ENCODE measurements around the gene GSE1.
A peak's percentile ranks its signal among the peaks of the same experiment; 100 is the strongest.

Gene GSE1

DNA sequence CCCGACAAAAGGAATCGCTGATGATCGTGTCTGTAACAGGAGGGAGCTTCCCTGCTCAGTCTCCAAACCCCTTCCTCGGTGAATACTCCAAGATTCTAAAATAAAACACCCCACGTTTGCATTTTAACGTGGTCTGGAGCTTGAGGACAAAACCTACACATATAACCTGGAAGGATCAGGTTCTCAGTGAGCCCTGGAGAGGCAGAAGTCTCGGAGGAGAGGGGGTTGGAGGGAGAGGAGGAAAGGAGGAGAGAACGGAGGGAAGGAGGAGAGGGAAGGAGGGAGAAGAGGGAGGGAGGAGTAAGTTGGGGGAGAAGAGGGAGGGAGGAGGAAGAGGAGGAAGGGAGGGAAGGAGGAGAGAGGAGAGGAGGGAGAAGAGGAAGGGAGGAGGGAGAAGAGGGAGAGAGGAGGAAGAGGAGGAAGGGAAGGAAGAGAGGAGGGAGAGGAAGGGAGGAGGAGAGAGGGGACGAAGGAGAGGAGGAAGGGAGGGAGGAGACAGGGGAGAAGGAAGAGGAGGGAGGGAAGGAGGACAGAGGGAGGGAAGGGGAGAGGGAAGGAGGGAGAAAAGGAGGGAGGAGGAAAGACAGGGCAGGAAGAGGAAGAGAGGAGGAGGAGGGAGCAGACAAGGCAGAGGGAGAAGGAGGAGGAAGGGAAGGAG is 103.0 kb downstream of the GSE1 start:
- DNase-seq (ENCODE audit: low read depth) = no peak
- no peak overlapping the region for H3K4me3 ChIP-seq (ENCODE audit: low read length)
- TF ChIP-seq, protein P1, sequence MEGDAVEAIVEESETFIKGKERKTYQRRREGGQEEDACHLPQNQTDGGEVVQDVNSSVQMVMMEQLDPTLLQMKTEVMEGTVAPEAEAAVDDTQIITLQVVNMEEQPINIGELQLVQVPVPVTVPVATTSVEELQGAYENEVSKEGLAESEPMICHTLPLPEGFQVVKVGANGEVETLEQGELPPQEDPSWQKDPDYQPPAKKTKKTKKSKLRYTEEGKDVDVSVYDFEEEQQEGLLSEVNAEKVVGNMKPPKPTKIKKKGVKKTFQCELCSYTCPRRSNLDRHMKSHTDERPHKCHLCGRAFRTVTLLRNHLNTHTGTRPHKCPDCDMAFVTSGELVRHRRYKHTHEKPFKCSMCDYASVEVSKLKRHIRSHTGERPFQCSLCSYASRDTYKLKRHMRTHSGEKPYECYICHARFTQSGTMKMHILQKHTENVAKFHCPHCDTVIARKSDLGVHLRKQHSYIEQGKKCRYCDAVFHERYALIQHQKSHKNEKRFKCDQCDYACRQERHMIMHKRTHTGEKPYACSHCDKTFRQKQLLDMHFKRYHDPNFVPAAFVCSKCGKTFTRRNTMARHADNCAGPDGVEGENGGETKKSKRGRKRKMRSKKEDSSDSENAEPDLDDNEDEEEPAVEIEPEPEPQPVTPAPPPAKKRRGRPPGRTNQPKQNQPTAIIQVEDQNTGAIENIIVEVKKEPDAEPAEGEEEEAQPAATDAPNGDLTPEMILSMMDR (conservative IDR thresholded peaks at IDR 0.05; ENCODE audit: low read depth, low read length) = no peak

DNA sequence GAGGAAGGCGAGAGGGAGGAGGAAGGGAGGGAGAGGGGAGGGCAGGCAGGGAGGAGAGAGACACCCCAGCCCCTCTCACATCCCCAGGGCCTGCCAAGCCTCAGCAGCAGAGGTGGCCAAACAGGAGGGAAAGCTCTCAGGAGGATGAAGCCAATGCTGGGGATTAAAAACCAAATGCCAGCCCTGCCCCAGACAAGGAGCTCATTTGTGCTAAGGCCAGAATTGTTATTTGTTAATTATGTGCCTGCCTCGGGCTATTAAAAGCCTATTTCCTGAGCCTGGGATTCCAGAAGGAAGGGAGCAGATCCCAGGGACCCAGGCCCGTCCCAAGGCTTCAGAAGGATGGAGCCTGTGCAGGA is 103.5 kb downstream of the GSE1 start:
- TF ChIP-seq, protein P1 (conservative IDR thresholded peaks at IDR 0.05; ENCODE audit: low read depth, low read length) = no peak
- H3K4me3 ChIP-seq (ENCODE audit: low read length) = no peak overlapping the region
- DNase-seq (ENCODE audit: low read depth) = no peak

DNA sequence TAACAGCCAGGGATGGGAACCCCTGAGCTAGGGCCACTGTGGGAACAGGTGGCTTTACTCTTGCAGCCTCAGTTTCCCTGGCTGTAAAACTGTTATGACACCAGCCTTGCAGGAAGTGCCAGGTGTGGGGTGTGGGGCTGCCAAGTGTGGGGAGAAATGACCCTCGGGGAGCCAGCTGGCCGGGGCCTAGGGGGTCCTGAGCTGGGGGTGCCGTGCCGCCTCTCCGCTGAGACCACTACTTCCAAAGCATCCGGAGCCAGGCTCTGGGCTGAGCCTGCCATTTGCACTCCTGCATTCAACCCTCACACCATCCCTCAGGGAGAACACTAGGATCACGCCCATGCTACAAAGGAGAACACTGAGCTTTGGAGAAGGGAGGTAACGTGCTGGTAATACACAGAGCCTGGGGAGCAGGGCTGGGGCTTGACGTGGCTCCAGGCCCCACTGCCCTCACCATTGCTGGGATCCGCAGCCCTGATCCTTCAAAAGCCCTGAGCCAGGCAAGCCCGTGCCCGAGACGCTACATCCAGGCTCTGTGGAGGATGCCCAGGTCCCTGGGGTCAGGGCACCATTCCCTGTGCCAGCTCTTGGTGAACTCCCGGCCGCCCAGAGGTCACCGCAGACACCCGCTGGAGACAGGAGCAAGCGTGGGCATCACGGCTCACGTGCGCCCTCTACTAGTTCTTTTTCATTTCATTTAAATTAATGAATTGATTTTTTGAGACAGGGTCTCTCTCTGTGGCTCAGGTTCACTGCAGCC is 104.5 kb downstream of the GSE1 start:
- DNase-seq (ENCODE audit: low read depth) = no peak
- TF ChIP-seq, protein P1 (conservative IDR thresholded peaks at IDR 0.05; ENCODE audit: low read depth, low read length) = peak; percentile 60
- H3K4me3 ChIP-seq (ENCODE audit: low read length) = no peak overlapping the region

DNA sequence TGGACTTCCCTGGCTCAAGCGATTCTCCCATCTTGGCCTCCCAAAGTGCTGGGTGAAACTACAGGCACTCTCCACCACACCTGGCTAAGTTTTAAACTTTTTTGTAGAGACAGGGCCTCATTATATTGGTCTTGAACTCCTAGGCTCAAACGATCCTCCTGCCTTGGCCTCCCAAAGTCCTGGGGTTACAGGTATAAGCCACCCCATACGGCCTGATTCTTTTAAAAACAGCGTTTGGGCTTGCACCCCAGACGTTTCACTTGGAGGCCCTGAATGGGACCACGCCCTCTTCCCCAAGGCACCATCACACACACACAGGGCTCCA is 105.0 kb downstream of the GSE1 start:
- TF ChIP-seq, protein P1 (conservative IDR thresholded peaks at IDR 0.05; ENCODE audit: low read depth, low read length) = no peak
- DNase-seq (ENCODE audit: low read depth) = no peak
- H3K4me3 ChIP-seq (ENCODE audit: low read length) = no peak overlapping the region

DNA sequence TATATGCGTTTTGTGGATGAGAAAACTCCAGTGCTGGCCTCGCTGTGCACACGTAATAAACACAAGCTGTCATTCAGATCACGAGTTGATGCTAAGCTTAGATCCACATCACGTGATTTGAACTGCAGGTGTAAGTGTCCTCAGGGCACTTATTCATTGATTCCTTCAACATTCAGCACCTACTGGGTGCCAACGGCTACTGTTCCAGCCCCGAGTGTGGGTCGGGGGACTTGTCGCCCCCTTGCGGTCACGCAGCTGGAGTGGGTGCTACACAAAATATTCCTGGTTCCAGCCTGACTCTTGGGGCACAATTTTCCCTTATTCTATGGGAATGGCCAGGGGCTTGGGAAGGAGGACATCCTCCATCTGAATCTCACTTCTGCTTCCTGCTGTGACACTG is 105.6 kb downstream of the GSE1 start:
- TF ChIP-seq, protein P1 (conservative IDR thresholded peaks at IDR 0.05; ENCODE audit: low read depth, low read length) = peak; percentile 70
- no peak for DNase-seq (ENCODE audit: low read depth)
- H3K4me3 ChIP-seq (ENCODE audit: low read length) = no peak overlapping the region

DNA sequence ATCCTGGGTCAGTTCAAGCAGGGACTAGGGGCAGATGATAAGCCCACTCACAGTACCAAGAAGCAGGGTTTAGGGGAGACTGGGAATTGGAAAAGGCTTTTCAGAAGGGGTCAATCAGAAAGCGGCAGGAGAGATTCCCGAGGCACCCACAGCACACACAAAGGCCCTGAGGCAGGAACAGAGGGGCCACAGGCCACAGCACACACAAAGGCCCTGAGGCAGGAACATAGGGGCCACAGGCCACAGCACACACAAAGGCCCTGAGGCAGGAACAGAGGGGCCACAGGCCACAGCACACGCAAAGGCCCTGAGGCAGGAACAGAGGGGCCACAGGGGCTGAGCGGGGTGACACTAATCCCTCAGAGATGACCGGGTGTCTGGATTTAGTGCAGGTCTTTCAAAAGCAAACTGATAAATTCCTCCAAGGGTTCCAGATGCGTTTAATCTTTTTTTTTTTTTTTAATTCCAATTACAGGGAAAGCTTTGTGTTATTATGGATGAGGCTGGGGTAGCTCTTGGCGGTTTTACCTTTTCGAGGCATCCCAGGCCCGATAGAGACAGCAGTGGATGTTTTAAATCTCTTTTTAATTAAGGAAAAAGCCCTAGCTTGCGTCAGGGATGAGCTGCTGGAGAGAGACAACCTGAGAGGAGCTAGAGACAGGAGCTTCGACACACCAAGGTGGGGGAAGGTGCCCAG is 106.6 kb downstream of the GSE1 start:
- TF ChIP-seq, protein P1 (conservative IDR thresholded peaks at IDR 0.05; ENCODE audit: low read depth, low read length) = no peak
- H3K4me3 ChIP-seq (ENCODE audit: low read length) = no peak overlapping the region
- DNase-seq (ENCODE audit: low read depth) = no peak

DNA sequence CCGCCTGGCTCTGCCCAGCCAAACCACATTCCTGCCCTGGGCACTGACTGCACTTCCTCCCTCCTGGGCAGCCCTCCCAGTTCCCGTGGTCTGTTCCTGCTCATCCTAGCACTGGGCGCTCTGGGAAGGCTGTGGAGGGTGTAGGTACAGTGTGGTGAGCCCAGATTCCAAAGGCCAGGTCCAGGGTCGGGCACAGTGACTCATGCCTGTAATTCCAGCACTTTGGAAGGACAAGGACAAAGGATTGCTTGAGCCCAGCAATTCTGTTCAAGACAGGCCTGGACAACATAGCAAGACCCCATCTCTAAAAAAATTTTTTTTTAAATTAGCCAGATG is 107.1 kb downstream of the GSE1 start:
- TF ChIP-seq, protein P1 (conservative IDR thresholded peaks at IDR 0.05; ENCODE audit: low read depth, low read length) = no peak
- no peak overlapping the region for H3K4me3 ChIP-seq (ENCODE audit: low read length)
- no peak for DNase-seq (ENCODE audit: low read depth)
